22Rv1 (cell line): Measurements from ENCODE around the gene COL4A3.

Experiments used
- ZFX ChIP-seq: fragments of 450-650 bp; IDR thresholded peaks from 2 replicates; pipeline ENCODE4 v1.6.1; 2017; ENCODE audit warnings: antibody characterized with exemption, borderline replicate concordance
- TF ChIP-seq, protein P1 (sequence below): fragments of 450-650 bp; IDR thresholded peaks from 2 replicates; pipeline ENCODE4 v1.5.1; 2017; ENCODE audit warnings: mild to moderate bottlenecking

DNA sequence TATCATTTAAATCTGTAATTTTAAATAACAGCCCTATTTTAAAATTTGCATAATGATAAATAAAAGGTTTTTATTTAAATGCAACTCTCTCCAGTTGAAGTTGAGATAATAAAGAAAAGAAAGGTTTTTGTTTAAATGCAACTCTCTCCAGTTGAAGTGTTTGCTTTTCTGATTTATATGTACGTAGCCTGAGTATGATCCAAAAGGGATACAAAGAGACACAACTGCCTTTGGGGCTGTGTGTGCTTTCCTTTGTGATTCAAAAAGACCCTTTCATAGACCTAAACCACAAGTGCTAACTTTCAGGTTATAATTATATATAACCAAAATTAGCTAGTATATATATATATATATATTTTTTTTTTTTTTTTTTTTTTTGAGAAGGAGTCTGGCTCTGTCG is 84.5 kb downstream of the COL4A3 start:
- TF ChIP-seq, protein P1, sequence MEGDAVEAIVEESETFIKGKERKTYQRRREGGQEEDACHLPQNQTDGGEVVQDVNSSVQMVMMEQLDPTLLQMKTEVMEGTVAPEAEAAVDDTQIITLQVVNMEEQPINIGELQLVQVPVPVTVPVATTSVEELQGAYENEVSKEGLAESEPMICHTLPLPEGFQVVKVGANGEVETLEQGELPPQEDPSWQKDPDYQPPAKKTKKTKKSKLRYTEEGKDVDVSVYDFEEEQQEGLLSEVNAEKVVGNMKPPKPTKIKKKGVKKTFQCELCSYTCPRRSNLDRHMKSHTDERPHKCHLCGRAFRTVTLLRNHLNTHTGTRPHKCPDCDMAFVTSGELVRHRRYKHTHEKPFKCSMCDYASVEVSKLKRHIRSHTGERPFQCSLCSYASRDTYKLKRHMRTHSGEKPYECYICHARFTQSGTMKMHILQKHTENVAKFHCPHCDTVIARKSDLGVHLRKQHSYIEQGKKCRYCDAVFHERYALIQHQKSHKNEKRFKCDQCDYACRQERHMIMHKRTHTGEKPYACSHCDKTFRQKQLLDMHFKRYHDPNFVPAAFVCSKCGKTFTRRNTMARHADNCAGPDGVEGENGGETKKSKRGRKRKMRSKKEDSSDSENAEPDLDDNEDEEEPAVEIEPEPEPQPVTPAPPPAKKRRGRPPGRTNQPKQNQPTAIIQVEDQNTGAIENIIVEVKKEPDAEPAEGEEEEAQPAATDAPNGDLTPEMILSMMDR = no peak
- TF ChIP-seq ZFX = no peak
